Measurements from ENCODE around the gene ZNF341. TPM values are rescaled to one million over a fixed set of nuclear protein-coding genes. Genes with fewer than 3 reads are reported as not detected.

Gene ZNF341
- total RNA-seq, 1 donor from 2014 or later = 2.8 TPM

DNA sequence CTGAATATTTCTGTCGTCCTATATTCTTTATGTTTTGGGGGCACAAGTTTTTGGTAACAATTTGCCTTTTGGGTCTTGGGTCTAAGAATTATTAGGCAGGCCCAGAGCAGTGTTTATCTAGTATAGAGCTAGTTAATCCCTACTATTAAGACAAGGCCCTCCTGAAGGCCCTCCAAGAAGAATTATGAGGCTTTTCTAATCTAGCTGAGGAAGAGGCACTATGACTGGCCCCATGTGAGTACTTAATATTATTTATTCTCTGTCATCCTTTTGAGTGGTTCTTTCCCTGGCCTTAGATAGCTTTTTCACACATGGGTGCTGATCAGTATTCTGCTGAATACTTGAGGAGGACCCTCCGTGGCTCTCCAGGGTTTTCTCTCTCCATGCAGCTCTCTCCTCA is 104.5 kb downstream of the ZNF341 start:
- no peaks in the 10 kb centered on the region for H3K9me3 Mint-ChIP-seq (ENCODE audit: low read depth)
- DNase-seq (ENCODE audit: low spot score) = no peak
- TF ChIP-seq, protein P1, sequence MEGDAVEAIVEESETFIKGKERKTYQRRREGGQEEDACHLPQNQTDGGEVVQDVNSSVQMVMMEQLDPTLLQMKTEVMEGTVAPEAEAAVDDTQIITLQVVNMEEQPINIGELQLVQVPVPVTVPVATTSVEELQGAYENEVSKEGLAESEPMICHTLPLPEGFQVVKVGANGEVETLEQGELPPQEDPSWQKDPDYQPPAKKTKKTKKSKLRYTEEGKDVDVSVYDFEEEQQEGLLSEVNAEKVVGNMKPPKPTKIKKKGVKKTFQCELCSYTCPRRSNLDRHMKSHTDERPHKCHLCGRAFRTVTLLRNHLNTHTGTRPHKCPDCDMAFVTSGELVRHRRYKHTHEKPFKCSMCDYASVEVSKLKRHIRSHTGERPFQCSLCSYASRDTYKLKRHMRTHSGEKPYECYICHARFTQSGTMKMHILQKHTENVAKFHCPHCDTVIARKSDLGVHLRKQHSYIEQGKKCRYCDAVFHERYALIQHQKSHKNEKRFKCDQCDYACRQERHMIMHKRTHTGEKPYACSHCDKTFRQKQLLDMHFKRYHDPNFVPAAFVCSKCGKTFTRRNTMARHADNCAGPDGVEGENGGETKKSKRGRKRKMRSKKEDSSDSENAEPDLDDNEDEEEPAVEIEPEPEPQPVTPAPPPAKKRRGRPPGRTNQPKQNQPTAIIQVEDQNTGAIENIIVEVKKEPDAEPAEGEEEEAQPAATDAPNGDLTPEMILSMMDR (IDR thresholded peaks at IDR 0.05) = no peak
- no peaks in the 10 kb centered on the region for H3K27me3 Mint-ChIP-seq (ENCODE audit: low read depth)
- peaks cover 11% of the 10 kb centered on the region for H3K36me3 Mint-ChIP-seq (ENCODE audit: low read depth)
- H3K4me1 Mint-ChIP-seq (ENCODE audit: low read depth) = peaks cover 48% of the 10 kb centered on the region
- no peak overlapping the region for H3K4me3 Mint-ChIP-seq (ENCODE audit: unreplicated experiment)
- H3K27ac Mint-ChIP-seq (ENCODE audit: unreplicated experiment) = peak overlapping the region; percentile 72

DNA sequence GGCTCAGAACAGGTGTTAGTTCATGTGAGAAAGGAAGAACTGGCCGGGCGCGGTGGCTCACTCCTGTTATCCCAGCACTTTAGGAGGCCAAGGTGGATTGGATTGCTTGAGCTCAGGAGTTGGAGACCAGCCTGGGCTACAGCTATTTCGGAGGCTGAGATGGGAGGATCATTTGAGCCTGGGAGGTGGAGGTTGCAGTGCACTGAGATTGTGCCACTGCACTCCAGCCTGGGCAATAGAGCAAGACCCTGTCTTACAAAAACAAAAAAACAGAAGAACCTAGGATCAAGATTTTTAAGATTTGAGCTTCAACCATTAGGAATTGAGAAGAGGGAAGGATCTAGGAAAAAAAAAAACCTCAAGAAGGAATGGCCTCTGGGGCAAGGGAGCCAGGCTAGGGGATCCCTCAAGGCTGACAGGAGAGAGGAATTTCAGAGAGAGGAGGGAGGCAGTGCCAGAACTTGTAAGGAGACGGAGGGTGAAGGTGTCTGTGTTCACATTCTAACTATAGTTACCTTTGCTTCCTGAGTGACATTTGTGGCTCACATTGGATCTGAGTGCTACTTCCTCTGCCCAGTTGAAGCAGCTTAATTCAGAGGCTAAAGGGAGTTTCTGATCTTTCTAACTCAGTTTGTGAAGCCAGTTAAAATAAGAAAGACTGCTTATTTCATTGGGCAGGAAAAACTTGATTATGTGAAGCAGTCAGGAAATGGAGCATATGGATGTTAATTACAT is 105.5 kb downstream of the ZNF341 start:
- Mint-ChIP-seq H3K27ac (ENCODE audit: unreplicated experiment) (no peak overlapping the region), H3K4me1 (ENCODE audit: low read depth) (peaks cover 47% of the 10 kb centered on the region), H3K27me3 (ENCODE audit: low read depth) (no peaks in the 10 kb centered on the region), H3K9me3 (ENCODE audit: low read depth) (no peaks in the 10 kb centered on the region), H3K36me3 (ENCODE audit: low read depth) (peaks cover 11% of the 10 kb centered on the region), H3K4me3 (ENCODE audit: unreplicated experiment) (no peak overlapping the region)
- TF ChIP-seq, protein P1 (IDR thresholded peaks at IDR 0.05) = no peak
- DNase-seq (ENCODE audit: low spot score) = no peak

DNA sequence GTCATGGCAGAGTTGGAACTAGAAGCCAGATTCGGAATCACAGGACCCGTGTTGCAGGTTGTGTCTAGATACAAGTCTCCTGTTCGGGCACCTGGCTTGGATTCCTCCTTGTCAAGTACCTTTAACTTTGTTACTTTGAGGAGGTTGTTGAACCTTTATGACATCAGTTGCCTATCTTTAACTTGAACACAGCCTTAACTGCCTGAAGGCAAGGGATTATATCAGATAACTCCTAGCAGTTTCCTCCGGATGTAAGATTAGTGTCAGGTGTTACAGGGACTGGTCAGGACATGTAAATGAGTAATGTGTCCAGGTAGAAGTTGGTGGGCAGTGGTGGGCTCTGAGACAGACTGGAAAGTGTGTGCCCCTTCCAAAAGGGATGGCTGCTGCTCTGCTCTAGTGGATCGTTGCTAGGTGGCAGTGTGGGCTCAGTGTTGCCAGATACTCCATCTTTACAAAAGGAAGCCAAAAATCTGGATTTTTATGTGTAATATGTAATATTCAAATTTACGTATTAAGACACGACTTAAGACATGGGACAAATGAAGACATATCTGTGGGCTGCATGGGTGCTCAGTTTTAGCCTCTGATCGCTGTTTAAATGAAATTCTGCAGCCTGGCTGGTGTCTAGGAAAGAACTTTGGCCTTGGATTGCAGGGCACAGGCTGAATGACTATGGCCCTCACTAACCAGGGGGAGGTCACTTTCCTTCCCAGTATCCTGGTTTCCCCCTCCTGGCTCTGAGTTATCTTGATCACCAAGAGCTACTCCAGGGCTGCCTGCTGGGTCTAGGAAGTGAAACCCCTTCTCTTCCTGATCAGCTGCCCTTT is 106.5 kb downstream of the ZNF341 start:
- no peaks in the 10 kb centered on the region for H3K9me3 Mint-ChIP-seq (ENCODE audit: low read depth)
- H3K27ac Mint-ChIP-seq (ENCODE audit: unreplicated experiment) = no peak overlapping the region
- peaks cover 49% of the 10 kb centered on the region for H3K4me1 Mint-ChIP-seq (ENCODE audit: low read depth)
- TF ChIP-seq, protein P1 (IDR thresholded peaks at IDR 0.05) = peak; percentile 37
- no peaks in the 10 kb centered on the region for H3K27me3 Mint-ChIP-seq (ENCODE audit: low read depth)
- H3K36me3 Mint-ChIP-seq (ENCODE audit: low read depth) = peaks cover 9% of the 10 kb centered on the region
- DNase-seq (ENCODE audit: low spot score) = no peak
- no peak overlapping the region for H3K4me3 Mint-ChIP-seq (ENCODE audit: unreplicated experiment)

DNA sequence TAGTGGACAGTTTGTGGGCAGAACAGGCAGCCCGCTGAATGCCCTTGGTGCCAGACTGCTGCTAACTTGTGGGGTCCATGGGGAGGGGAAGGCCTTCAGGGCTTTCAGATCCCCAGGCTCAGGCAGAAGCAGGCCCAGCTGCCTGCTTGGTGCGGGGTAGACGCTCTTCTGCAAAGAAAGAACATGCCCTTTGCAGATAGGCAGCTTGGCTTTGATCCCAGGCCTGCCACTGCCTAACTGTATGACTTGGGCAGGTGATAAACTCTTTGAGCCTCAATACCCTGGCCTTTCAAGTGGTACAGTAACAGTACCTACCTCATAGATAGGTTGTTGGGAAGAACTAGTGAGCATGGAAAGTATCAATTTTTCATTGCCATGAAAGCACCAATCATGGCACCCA is 107.8 kb downstream of the ZNF341 start:
- Mint-ChIP-seq H3K9me3 (ENCODE audit: low read depth) (no peaks in the 10 kb centered on the region), H3K4me3 (ENCODE audit: unreplicated experiment) (no peak overlapping the region), H3K27me3 (ENCODE audit: low read depth) (no peaks in the 10 kb centered on the region), H3K36me3 (ENCODE audit: low read depth) (peaks cover 9% of the 10 kb centered on the region), H3K27ac (ENCODE audit: unreplicated experiment) (no peak overlapping the region), H3K4me1 (ENCODE audit: low read depth) (peaks cover 54% of the 10 kb centered on the region)
- no peak for DNase-seq (ENCODE audit: low spot score)
- TF ChIP-seq, protein P1 (IDR thresholded peaks at IDR 0.05) = no peak

DNA sequence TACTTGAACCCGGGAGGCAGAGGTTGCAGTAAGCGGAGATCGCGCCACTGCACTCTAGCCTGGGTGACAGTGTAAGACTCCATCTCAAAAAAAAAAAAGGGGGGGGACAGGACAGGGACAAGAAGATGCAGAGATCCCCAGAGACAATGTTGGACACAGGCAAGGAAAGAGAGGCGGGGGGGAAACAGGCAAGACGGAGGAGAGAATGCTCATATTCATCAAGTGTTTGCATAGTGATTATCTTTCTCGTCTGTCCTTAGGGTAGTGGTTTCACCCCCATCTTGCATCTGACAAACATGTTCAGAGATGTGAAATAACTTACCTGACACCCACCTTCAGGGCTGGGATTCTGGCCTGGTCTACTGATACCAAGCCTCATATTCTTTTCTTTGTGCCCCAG is 108.4 kb downstream of the ZNF341 start:
- Mint-ChIP-seq H3K27me3 (ENCODE audit: low read depth) (no peaks in the 10 kb centered on the region), H3K36me3 (ENCODE audit: low read depth) (peaks cover 7% of the 10 kb centered on the region), H3K27ac (ENCODE audit: unreplicated experiment) (peak overlapping the region; percentile 52), H3K4me3 (ENCODE audit: unreplicated experiment) (no peak overlapping the region), H3K4me1 (ENCODE audit: low read depth) (peaks cover 54% of the 10 kb centered on the region), H3K9me3 (ENCODE audit: low read depth) (no peaks in the 10 kb centered on the region)
- no peak for DNase-seq (ENCODE audit: low spot score)
- TF ChIP-seq, protein P1 (IDR thresholded peaks at IDR 0.05) = no peak

Measured in chondrocyte (in vitro differentiated cells).